Measurements from ENCODE around the gene GNPAT.

DNA sequence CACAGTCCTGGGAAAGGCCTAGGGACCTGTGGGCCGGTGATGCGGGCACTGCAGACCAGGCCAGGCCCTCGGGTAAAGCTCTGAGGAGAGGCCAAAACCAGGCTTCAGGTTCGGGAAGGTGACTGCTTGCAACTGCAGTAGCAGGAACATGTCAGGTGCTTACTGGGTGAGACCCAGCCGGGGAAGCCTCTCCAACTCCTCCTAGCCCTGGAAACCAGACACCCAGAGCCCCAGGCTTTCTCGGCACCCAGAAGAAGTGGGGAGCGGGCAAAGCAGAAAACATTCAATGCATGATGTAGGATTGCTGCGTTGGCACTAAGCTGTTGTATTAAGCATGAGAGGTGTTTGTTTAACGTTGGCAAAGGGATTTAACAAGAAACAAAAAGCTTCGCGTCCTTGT lies 20.2 kb upstream of the GNPAT start:
- TF ChIP-seq EZH2 (IDR thresholded peaks at IDR 0.05; ENCODE audit: insufficient read depth, low read length): no peak
- TF ChIP-seq, protein P1, sequence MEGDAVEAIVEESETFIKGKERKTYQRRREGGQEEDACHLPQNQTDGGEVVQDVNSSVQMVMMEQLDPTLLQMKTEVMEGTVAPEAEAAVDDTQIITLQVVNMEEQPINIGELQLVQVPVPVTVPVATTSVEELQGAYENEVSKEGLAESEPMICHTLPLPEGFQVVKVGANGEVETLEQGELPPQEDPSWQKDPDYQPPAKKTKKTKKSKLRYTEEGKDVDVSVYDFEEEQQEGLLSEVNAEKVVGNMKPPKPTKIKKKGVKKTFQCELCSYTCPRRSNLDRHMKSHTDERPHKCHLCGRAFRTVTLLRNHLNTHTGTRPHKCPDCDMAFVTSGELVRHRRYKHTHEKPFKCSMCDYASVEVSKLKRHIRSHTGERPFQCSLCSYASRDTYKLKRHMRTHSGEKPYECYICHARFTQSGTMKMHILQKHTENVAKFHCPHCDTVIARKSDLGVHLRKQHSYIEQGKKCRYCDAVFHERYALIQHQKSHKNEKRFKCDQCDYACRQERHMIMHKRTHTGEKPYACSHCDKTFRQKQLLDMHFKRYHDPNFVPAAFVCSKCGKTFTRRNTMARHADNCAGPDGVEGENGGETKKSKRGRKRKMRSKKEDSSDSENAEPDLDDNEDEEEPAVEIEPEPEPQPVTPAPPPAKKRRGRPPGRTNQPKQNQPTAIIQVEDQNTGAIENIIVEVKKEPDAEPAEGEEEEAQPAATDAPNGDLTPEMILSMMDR (IDR thresholded peaks at IDR 0.05; ENCODE audit: insufficient read depth, low read depth, low read length): no peak
